GM19395 (cell line): Measurements from ENCODE around the gene NOP9.
"Not testable (repeated sequence)": the region's sequence is repeated elsewhere in the genome, so short reads cannot be mapped to it uniquely, and the experiment has no call there.

Experiments
- ATAC-seq: cut with Tn5 transposase; IDR thresholded peaks from one replicate; pipeline ENCODE4 v1.9.1; 2021; ENCODE audit warnings: mild to moderate bottlenecking, moderate library complexity; ENCODE audit not compliant: unreplicated experiment

The NOP9 gene

DNA sequence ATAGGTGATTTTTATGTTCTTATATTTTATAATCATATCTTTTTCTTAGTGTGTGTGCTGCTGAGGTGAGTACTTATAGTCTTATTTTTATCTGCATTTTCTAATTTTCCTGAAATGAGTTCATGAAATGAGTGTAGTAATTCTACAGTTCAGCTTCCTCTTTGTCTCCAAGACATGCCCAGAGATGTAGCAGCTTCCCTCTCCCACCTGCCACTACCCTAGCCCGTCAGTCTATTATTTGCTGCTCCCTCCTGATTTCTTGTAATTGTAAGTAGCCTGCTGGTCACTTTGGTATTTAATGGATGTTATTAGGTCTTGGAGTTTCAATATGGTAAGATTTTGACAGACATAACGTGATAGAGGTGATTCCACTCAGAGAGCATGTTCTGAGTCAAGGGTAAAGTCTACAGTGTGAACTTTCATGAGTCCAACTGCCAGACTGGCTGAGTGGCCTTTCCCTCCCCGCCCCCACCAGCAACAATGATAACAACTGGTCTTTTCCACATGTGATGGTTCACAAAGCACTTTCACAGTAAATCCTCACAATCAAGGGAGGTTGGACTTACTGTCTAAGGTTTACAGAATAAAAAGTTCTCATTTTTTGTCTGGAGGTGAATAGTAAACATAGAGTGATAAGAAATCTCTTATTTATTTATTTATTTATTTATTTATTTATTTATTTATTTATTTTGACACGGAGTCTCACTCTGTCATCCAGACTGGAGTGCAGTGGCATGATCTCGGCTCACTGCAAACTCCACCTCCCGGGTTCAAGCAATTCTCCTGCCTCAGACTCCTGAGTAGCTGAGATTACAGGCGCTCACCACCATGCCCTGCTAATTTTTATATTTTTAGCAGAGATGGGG lies 44.4 kb downstream of the NOP9 start:
- ATAC-seq, result no peak

- ATAC-seq, result no peak
These were observed 47.5 kb downstream of the NOP9 start for GRCh38 chr14:24347134-24347533.

DNA sequence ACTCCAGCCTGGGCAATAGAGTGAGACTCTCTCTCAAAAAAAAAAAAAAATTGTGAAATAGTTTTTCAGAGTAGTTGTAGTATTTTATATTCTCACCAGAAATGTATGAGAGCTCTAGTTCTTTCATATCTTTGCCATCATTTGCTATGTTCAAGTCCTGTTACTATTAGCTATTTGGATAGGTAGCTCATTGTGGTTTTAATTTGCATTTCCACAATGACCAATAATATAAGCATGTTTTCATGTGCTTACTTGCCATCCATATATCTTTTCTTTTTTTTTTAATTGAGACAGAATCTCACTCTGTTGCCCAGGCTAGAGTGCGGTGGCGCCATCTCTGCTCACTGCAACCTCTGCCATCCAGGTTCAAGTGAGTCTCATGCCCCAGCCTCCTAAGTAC lies 48.5 kb downstream of the NOP9 start:
- ATAC-seq, result no peak

GRCh38 chr14:24349742-24350141 lies 50.1 kb downstream of the NOP9 start:
- no peak for ATAC-seq

DNA sequence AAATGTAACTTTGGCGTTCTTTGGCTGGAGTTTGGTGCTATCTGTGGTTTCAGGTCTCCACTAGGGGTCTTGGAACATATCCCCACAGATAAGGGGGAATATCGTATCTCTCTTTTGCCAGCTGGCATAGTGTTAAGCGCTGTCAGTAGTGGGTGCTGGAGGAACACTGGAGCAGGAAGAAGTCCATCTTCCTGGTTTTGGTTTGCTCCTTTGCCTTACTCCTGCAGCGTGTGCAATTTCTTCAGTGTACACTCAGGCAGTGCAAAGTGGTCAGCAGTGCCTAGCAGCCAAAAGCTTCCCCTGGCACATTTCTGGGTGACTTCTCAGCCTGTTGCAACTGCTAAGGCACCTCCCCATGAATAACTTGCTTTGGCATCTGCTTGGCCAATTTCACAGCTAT lies 51.9 kb downstream of the NOP9 start:
- no peak for ATAC-seq

- ATAC-seq, result no peak
These were observed 54.2 kb downstream of the NOP9 start for GRCh38 chr14:24353559-24354481.

DNA sequence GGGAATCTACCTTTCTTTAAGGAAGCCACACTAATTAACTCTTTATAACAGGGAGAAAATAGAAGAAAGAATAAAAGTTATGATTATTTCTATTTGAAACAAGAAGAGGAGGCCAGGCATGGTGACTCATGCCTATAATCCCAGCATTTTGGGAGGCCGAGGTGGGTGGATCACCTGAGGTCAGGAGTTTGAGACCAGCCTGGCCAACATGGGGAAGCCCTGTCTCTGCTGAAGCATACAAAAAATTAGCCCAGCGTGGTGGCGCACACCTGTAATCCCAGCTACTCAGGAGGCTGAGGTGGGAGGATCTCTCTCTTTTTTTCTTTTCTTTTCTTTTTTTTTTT lies 54.8 kb downstream of the NOP9 start:
- ATAC-seq, result not testable (repeated sequence)

DNA sequence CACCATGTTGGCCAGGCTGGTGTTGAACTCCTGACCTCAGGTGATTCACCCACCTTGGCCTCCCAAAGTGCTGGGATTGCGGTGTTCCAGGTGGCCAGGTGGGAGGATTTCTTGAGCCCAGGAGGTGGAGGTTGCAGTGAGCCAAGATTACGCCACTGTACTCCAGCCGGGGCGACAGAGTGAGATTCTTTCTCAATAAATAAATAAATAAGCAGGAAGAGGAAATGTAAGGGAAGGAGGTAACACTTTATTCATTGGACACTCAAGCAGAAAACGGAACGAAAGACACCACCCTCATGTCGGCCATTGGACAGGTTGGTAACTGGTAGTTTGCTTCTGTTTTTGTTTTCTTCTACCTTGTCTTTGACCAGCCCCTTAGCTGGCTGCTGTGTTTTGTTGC lies 55.4 kb downstream of the NOP9 start:
- no peak for ATAC-seq

- ATAC-seq, result no peak
These were observed 56.6 kb downstream of the NOP9 start for GRCh38 chr14:24356208-24356607.
